Neural cell (in vitro differentiated cells): Measurements from ENCODE around the gene IL13RA1. TPM values are rescaled to one million over a fixed set of nuclear protein-coding genes. Genes with fewer than 3 reads are reported as not detected.

Experiments used
- H2AFZ ChIP-seq: fragments of 200-600, 300-800 bp; sonication (generic), shearing (Covaris generic); 2 replicates; pipeline ENCODE4 v1.6.0; 2014; ENCODE audit warnings: low read depth, mild to moderate bottlenecking, antibody characterized with exemption, low read length, moderate library complexity
- H3F3A ChIP-seq: fragments of 200-600 bp; shearing (Covaris generic); 2 replicates; pipeline ENCODE4 v1.6.1; 2016; ENCODE audit warnings: mild to moderate bottlenecking, moderate library complexity, mixed read lengths, antibody characterized with exemption, low read length; ENCODE audit not compliant: insufficient read depth, poor library complexity, severe bottlenecking
- H3K27ac ChIP-seq: fragments of 200-600, 300-800 bp; sonication (generic), shearing (Covaris generic); 2 replicates; pipeline ENCODE4 v1.5.1; 2014; ENCODE audit warnings: mild to moderate bottlenecking, low read length, moderate library complexity
- H3K27me3 ChIP-seq: fragments of 300-800, 200-600 bp; sonication (generic), shearing (Covaris generic); 2 replicates; pipeline ENCODE4 v1.6.0; 2014; ENCODE audit warnings: mild to moderate bottlenecking, low read depth, low read length, moderate library complexity; ENCODE audit not compliant: insufficient read depth
- H3K36me3 ChIP-seq: fragments of 300-800, 200-600 bp; sonication (generic), shearing (Covaris generic); 2 replicates; pipeline ENCODE4 v1.5.1; 2014; ENCODE audit warnings: mild to moderate bottlenecking, antibody characterized with exemption, low read length, moderate library complexity; ENCODE audit not compliant: insufficient read depth
- H3K4me2 ChIP-seq: fragments of 300-800, 200-600 bp; sonication (generic), shearing (Covaris generic); 2 replicates; pipeline ENCODE4 v1.6.0; 2014; ENCODE audit warnings: mild to moderate bottlenecking, low read length
- H3K4me3 ChIP-seq: fragments of 300-800, 200-600 bp; sonication (generic), shearing (Covaris generic); 2 replicates; pipeline ENCODE4 v1.5.1; 2014; ENCODE audit warnings: mild to moderate bottlenecking, low read length, moderate library complexity
- H3K79me2 ChIP-seq: fragments of 200-600 bp; shearing (Covaris generic); replicated peaks from 2 replicates; pipeline ENCODE4 v1.6.0; 2014; ENCODE audit warnings: mild to moderate bottlenecking, low read length, moderate library complexity; ENCODE audit not compliant: insufficient read depth
- H3K9ac ChIP-seq: fragments of 300-800, 200-600 bp; sonication (generic), shearing (Covaris generic); 2 replicates; pipeline ENCODE4 v1.6.1; 2016; ENCODE audit warnings: mild to moderate bottlenecking, low read length, mixed read lengths
- H3K9me2 ChIP-seq: fragments of 200-600 bp; shearing (Covaris generic); 2 replicates; pipeline ENCODE4 v1.6.1; 2016; ENCODE audit warnings: mild to moderate bottlenecking, low read length, mixed read lengths; ENCODE audit not compliant: insufficient read depth
- H3K9me3 ChIP-seq: fragments of 200-600, 300-800 bp; sonication (generic), shearing (Covaris generic); 2 replicates; pipeline ENCODE4 v1.6.1; 2016; ENCODE audit warnings: mild to moderate bottlenecking, mixed run types, low read length, moderate library complexity, mixed read lengths
- H4K20me1 ChIP-seq: fragments of 200-600 bp; shearing (Covaris generic); 2 replicates; pipeline ENCODE4 v1.6.1; 2016; ENCODE audit warnings: mild to moderate bottlenecking, mixed run types; ENCODE audit not compliant: insufficient read depth
- CTCF ChIP-seq: fragments of 450-650 bp; IDR thresholded peaks from 2 replicates; pipeline ENCODE4 v1.5.1; 2014; ENCODE audit warnings: antibody characterized with exemption, mild to moderate bottlenecking, moderate library complexity; ENCODE audit not compliant: poor library complexity, severe bottlenecking
- EP300 ChIP-seq: fragments of 450-650 bp; conservative IDR thresholded peaks from 2 replicates; pipeline ENCODE4 v1.6.1; 2014; ENCODE audit warnings: antibody characterized with exemption, mild to moderate bottlenecking, moderate library complexity; ENCODE audit not compliant: poor library complexity, severe bottlenecking
- EZH2 ChIP-seq: fragments of 200-600, 300-800 bp; shearing (Covaris generic), sonication (generic); IDR thresholded peaks from 2 replicates; pipeline ENCODE4 v1.6.1; 2014; ENCODE audit warnings: antibody characterized with exemption, low read length, borderline replicate concordance, mild to moderate bottlenecking; ENCODE audit not compliant: insufficient read depth, poor library complexity, severe bottlenecking
- MXI1 ChIP-seq: fragments of 450-650 bp; conservative IDR thresholded peaks from 2 replicates; pipeline ENCODE4 v1.6.1; 2014; ENCODE audit warnings: antibody characterized with exemption, mild to moderate bottlenecking; ENCODE audit not compliant: poor library complexity, severe bottlenecking
- POLR2AphosphoS5 ChIP-seq: IDR thresholded peaks from 2 replicates; pipeline ENCODE4 v1.6.1; 2012
- RAD21 ChIP-seq: fragments of 450-650 bp; conservative IDR thresholded peaks from 2 replicates; pipeline ENCODE4 v1.6.1; 2014; ENCODE audit warnings: antibody characterized with exemption, mild to moderate bottlenecking, moderate library complexity
- REST ChIP-seq: IDR thresholded peaks from 2 replicates; pipeline ENCODE4 v1.6.1; 2012; ENCODE audit warnings: borderline replicate concordance
- SMC3 ChIP-seq: fragments of 450-650 bp; conservative IDR thresholded peaks from 2 replicates; pipeline ENCODE4 v1.6.1; 2014; ENCODE audit warnings: antibody characterized with exemption, mild to moderate bottlenecking, moderate library complexity; ENCODE audit not compliant: poor library complexity
- TAF1 ChIP-seq: IDR thresholded peaks from 2 replicates; pipeline ENCODE4 v1.6.1; 2012; ENCODE audit warnings: low read depth
- polyA plus RNA-seq: library from polyadenylated mRNA; depleted of rRNA; stranded (reverse); fragments of >200 nt; gene quantifications from 2 replicates; pipeline ENCODE4 v1.2.3, GENCODE V29; 2014

IL13RA1 gene
- polyA plus RNA-seq, 1 donor from 2014 or later, result 0.30 TPM

- H3K36me3 ChIP-seq, result no peaks in the 10 kb centered on the region
- no peak overlapping the region for H3K4me3 ChIP-seq
- H3F3A ChIP-seq, result no peaks in the 10 kb centered on the region
- H3K9me3 ChIP-seq, result no peaks in the 10 kb centered on the region
- H4K20me1 ChIP-seq, result no peaks in the 10 kb centered on the region
- no peak overlapping the region for H3K4me2 ChIP-seq
- no peaks in the 10 kb centered on the region for H3K79me2 ChIP-seq
- no peak overlapping the region for H3K27ac ChIP-seq
- no peak overlapping the region for H3K9ac ChIP-seq
- H2AFZ ChIP-seq, result no peak overlapping the region
- H3K27me3 ChIP-seq, result no peaks in the 10 kb centered on the region
- no peaks in the 10 kb centered on the region for H3K9me2 ChIP-seq
- no peak for TF ChIP-seq RAD21
- no peak for TF ChIP-seq CTCF
- TF ChIP-seq EZH2, result no peak
- no peak for TF ChIP-seq TAF1
- TF ChIP-seq MXI1, result no peak
- no peak for TF ChIP-seq REST
- no peak for TF ChIP-seq POLR2AphosphoS5
- TF ChIP-seq EP300, result no peak
- TF ChIP-seq SMC3, result no peak
These were observed 28.2 kb downstream of the IL13RA1 start for GRCh38 chrX:118755633-118756032.

- Histone ChIP-seq H3F3A (no peaks in the 10 kb centered on the region), H3K36me3 (no peaks in the 10 kb centered on the region), H3K27me3 (no peaks in the 10 kb centered on the region)
These were observed 28.7 kb downstream of the IL13RA1 start for GRCh38 chrX:118756101-118756500.

More at GRCh38 chrX:118756101-118756500, 28.7 kb downstream of the IL13RA1 start:
- H3K9ac ChIP-seq, result no peak overlapping the region
- H3K4me3 ChIP-seq, result no peak overlapping the region
- H3K79me2 ChIP-seq, result no peaks in the 10 kb centered on the region
- no peaks in the 10 kb centered on the region for H3K9me3 ChIP-seq
- H3K27ac ChIP-seq, result no peak overlapping the region
- TF ChIP-seq CTCF, result no peak
- TF ChIP-seq EP300, result no peak
- TF ChIP-seq POLR2AphosphoS5, result no peak
- no peak for TF ChIP-seq TAF1
- no peak for TF ChIP-seq EZH2
- no peak for TF ChIP-seq RAD21
- TF ChIP-seq SMC3, result no peak
- no peak for TF ChIP-seq MXI1
- no peak for TF ChIP-seq REST
- no peak overlapping the region for H2AFZ ChIP-seq
- no peaks in the 10 kb centered on the region for H4K20me1 ChIP-seq
- H3K4me2 ChIP-seq, result no peak overlapping the region
- H3K9me2 ChIP-seq, result no peaks in the 10 kb centered on the region
